Motor neuron (in vitro differentiated cells): Measurements from ENCODE around the gene XDH. TPM values are rescaled to one million over a fixed set of nuclear protein-coding genes. Genes with fewer than 3 reads are reported as not detected.

ENCODE experiments used
- ATAC-seq, 8 experiments: fragments of 200-7000 bp; cut with Tn5 transposase; replicated peaks in 6 of 8; 2 replicates each; pipeline ENCODE4 v1.8.0; 2021; ENCODE audit warnings: mild to moderate bottlenecking in 8 of 8, moderate library complexity in 8 of 8
- H3K27ac ChIP-seq, 2 donors: fragments of 250-450 bp; sonication (Bioruptor Pico); 2 replicates each; pipeline ENCODE4 v1.9.0; 2021; ENCODE audit warnings: antibody characterized with exemption in 2 of 2, mild to moderate bottlenecking in 2 of 2, moderate library complexity in 1 of 2
- H3K4me1 ChIP-seq, 2 donors: fragments of 250-450 bp; sonication (Bioruptor Pico); replicated peaks in 1 of 2; 2 replicates each; pipeline ENCODE4 v1.6.1; 2021; ENCODE audit warnings: antibody characterized with exemption in 2 of 2, mild to moderate bottlenecking in 2 of 2, moderate library complexity in 1 of 2
- H3K4me3 ChIP-seq, 5 donors: fragments of 250-450 bp; sonication (Bioruptor Pico); 2 replicates each; pipeline ENCODE4 v1.9.0; 2021; ENCODE audit warnings: antibody characterized with exemption in 5 of 5, mild to moderate bottlenecking in 5 of 5, moderate library complexity in 4 of 5
- WGBS, 10 experiments: fragments of 450-650 bp; shearing (Covaris generic); methylation state at CpG; one replicate each; pipeline ENCODE4 v1.0.0; 2022; 5-methylcytosine and 5-hydroxymethylcytosine counted together
- in situ Hi-C, 9 experiments: fragments of 400-800 bp; cut with MboI; loops; one replicate each; pipeline ENCODE4 v1.15.0; 2021; ENCODE audit warnings: low sequenced_read_pairs in 9 of 9, low pct_unique_long_range_greater_than_20kb in 2 of 9; ENCODE audit not compliant: unreplicated experiment in 9 of 9
- total RNA-seq, 8 experiments: library from RNA; unstranded; fragments of 300-600 nt; gene quantifications; 2 replicates each; pipeline versions ENCODE4 v1.2.3 to v1.2.4, GENCODE V29; 2022

Gene XDH
- total RNA-seq, 8 experiments from 2014 or later: 0.10 to 0.57 (median 0.40) TPM; not detected in 2

GRCh38 chr2:31420936-31421335, 6.4 kb upstream of the XDH start:
- no peak overlapping the region for H3K4me3 ChIP-seq
- WGBS, 10 experiments: 0 to 100% (median 22%) methylated on average over 1 of the region's 1 CpG; no CpG with 5 or more reads in 3 of the 10 experiments
- H3K27ac ChIP-seq: no peak overlapping the region
- no peaks in the 10 kb centered on the region for H3K4me1 ChIP-seq
- ATAC-seq: peak in 2 of 8 experiments; percentile 36 to 92
- in situ Hi-C loops: no loop called here

DNA sequence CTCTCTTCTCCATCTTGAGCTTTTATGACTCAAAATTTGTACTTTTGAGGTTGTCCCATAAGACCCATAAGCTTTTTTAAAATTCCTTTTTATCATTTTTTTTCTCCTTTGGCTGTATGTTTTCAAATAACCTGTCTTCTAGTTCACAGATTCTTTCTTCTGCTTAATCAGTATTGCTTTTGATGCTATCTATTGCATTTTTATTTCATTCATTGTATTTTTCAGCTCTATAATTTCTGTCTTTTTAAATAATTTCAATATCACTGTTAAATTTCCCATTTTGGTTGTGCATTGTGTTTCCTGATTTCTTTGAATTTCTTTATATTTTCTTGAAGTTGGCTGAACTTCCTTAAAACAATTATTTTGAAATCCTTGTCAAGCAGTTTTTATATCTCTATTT, 4.8 kb upstream of the XDH start:
- no peak for ATAC-seq
- no peaks in the 10 kb centered on the region for H3K4me1 ChIP-seq
- no peak overlapping the region for H3K27ac ChIP-seq
- in situ Hi-C loops: no loop called here
- no peak overlapping the region for H3K4me3 ChIP-seq

- ATAC-seq: peak in 1 of 8 experiments; percentile 23
- no peaks in the 10 kb centered on the region for H3K4me1 ChIP-seq
- in situ Hi-C loops: no loop called here
- no peak overlapping the region for H3K27ac ChIP-seq
- H3K4me3 ChIP-seq: no peak overlapping the region
- 5 to 80% (median 57%) methylated on average over 1 to 2 of the region's 2 CpGs; no CpG with 5 or more reads in 5 of the 10 experiments for WGBS, 10 experiments
Observed at GRCh38 chr2:31415421-31415820, 879 bp upstream of the XDH start.

DNA sequence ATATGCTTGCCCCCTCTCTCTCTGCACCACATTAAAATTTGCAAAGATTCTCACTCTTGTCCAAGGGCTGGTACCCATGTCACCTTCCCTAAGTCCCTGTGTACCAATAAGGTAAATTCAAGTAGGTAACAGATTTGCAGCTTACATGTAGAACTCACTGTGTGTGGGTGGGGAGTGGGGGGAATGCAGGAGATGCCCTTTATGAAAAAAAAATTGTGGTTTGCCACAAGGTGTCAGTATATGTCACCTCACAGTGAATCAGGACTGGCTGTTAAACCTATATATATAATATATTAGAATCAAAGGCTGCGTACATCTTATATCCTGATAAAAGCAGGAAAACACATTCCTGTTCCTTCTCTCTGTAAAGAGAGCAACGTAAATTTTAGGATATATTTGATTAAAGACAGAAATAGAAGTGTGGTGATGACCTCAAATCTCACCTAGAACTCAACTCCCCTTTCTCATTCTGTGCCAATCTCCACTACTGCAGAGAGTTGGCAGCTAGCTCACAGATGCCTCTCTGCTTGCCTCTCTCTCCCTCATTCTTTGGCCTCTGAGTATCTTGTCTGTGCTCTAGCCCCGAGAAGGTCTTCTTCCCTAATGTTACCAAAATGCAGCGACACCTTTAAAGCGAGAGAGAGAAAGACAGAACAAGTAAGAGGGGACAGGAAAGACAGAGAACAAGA, 536 bp downstream of the XDH start:
- H3K27ac ChIP-seq: no peak overlapping the region
- 39 to 81% (median 55%) methylated on average over 2 to 5 of the region's 5 CpGs; no CpG with 5 or more reads in 2 of the 10 experiments for WGBS, 10 experiments
- H3K4me1 ChIP-seq: no peaks in the 10 kb centered on the region
- in situ Hi-C loops: no loop called here
- no peak for ATAC-seq
- no peak overlapping the region for H3K4me3 ChIP-seq

- ATAC-seq: no peak
Observed at GRCh38 chr2:31413025-31413424, 1.5 kb downstream of the XDH start.

GRCh38 chr2:31411771-31412170, 2.8 kb downstream of the XDH start:
- WGBS, 10 experiments: 21 to 100% (median 87%) methylated on average over 1 to 2 of the region's 2 CpGs; no CpG with 5 or more reads in 6 of the 10 experiments
- no peak for ATAC-seq
- in situ Hi-C loops: no loop called here

More at GRCh38 chr2:31413025-31413424, 1.5 kb downstream of the XDH start:
- H3K4me3 ChIP-seq: no peak overlapping the region
- in situ Hi-C loops: no loop called here
- H3K4me1 ChIP-seq: no peaks in the 10 kb centered on the region
- H3K27ac ChIP-seq: no peak overlapping the region
- 0 to 100% (median 64%) methylated on average over 1 of the region's 1 CpG; no CpG with 5 or more reads in 1 of the 10 experiments for WGBS, 10 experiments

DNA sequence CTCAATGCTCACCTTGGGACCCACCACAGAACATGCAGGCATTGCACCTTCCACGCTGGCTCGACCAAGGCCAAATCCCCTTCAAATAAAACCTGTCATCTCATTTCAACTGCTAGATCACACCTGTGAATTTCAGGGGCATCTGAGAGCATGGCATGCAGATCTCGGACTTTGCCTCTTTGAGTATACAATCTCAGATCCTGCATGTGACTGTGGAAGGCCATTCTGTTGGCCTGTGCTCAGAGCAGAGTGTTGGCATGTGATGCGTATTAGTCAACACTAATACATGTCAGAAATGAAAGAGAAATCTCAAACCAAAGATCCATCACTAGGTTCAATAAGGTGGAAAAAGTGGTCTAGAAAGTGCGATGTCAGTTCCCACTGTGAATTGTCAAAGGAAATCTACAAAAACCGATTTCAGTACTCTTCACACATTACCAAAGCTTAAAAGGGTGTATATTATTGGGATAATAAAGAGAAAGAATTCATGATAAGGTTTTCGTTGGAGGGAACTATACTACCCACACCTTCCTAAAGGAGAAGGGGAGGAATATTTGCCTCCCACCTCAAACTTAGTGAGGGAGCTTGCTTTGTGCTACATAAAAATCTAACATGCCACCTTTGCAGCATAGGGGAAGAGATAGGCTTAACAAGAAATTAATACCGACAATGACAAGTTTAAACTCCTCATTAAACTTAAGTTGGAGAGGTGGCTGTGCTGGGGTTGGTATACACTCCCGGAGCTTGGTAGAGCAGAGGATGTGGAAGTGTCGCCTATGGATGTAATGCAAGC, 7.8 kb downstream of the XDH start:
- H3K4me3 ChIP-seq: no peak overlapping the region
- H3K4me1 ChIP-seq: no peaks in the 10 kb centered on the region
- no peak for ATAC-seq
- in situ Hi-C loops: no loop called here
- WGBS, 10 experiments: 45 to 100% (median 81%) methylated on average over 1 to 10 of the region's 10 CpGs
- H3K27ac ChIP-seq: no peak overlapping the region

More at GRCh38 chr2:31411771-31412170, 2.8 kb downstream of the XDH start:
- Histone ChIP-seq H3K4me1 (no peaks in the 10 kb centered on the region), H3K27ac (no peak overlapping the region), H3K4me3 (no peak overlapping the region)

DNA sequence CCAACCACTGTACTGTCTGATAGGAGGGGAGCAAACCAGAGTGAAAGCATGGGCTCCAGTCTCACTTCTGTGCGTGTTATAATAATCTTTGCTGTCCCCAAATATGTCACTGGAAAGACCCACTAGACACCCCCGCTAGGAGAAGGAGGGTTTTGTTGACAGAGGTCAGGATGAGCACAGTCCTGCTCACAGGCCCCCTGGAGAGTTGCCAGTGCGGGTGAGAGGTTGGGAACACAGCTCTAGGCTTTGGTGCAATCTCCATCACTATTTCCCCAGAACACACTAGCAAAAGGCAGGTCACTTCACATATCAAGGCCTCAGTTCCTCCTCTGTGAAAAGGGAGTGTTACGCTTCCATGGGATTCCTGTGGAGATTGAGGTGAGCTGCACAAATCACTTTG, 9.7 kb downstream of the XDH start:
- Histone ChIP-seq H3K27ac (no peak overlapping the region), H3K4me1 (no peaks in the 10 kb centered on the region), H3K4me3 (no peak overlapping the region)
- no peak for ATAC-seq
- whole genome bisulfite sequencing, 10 experiments: 70 to 100% (median 88%) methylated on average over 1 to 3 of the region's 4 CpGs; no CpG with 5 or more reads in 3 of the 10 experiments
- in situ Hi-C loops: no loop called here

DNA sequence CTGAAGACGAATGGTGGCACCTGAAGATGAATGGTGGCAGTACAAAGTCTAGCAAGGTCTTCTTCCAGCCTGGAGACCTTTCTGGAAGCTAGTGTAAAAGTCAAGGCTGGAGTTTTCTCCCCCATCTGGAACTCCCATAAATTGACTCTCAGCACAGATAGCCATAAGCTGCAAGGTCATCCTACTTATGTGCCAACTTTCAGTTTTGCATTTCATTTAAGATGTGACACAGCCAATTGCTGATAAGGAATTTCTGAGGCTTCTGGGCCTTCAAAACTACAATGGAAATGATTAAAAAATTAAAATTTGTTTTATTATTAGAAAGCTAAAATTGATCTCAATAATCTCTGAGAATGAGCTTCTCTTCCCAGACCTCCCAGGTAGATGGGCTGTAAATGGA, 10.2 kb downstream of the XDH start:
- WGBS, 10 experiments: 0 to 67% methylated on average over 1 of the region's 1 CpG; no CpG with 5 or more reads in 8 of the 10 experiments
- in situ Hi-C loops: no loop called here
- Histone ChIP-seq H3K27ac (no peak overlapping the region), H3K4me3 (no peak overlapping the region), H3K4me1 (no peaks in the 10 kb centered on the region)
- ATAC-seq: no peak

DNA sequence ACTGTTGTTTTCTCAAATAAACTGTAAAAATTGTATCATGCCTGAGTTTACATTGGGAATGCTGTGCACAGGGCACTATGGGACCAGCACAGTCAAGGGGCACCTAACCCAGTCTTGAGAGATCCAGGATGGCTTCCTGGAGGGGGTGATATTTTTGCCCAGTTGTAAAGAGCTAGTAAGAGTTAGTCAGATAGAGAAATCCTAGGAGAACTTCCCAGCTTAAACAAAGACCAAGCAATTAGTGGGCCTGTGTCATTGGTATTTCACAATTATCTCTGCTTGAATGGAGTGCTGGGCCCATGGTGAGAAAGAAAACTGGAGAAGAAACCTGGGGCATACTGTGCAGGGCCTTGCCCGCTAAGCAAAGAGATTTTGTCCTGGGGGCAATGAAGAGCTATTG, 12.2 kb downstream of the XDH start:
- whole genome bisulfite sequencing, 10 experiments: 40 to 100% (median 83%) methylated on average over 1 of the region's 1 CpG; no CpG with 5 or more reads in 3 of the 10 experiments
- in situ Hi-C loops: no loop called here
- Histone ChIP-seq H3K27ac (no peak overlapping the region), H3K4me3 (no peak overlapping the region), H3K4me1 (no peaks in the 10 kb centered on the region)
- ATAC-seq: no peak

- peak in 3 of 8 experiments; percentile 39 to 96 (median 95) for ATAC-seq
- WGBS, 10 experiments: 0 to 40% (median 20%) methylated on average over 1 to 2 of the region's 2 CpGs; no CpG with 5 or more reads in 5 of the 10 experiments
- H3K4me1 ChIP-seq: no peaks in the 10 kb centered on the region
- in situ Hi-C loops: no loop called here
- no peak overlapping the region for H3K4me3 ChIP-seq
- no peak overlapping the region for H3K27ac ChIP-seq
Observed at GRCh38 chr2:31401580-31401979, 13.0 kb downstream of the XDH start.

- H3K27ac ChIP-seq: no peak overlapping the region
- no peaks in the 10 kb centered on the region for H3K4me1 ChIP-seq
- no peak overlapping the region for H3K4me3 ChIP-seq
- no peak for ATAC-seq
- WGBS, 10 experiments: 44 to 100% (median 85%) methylated on average over 1 to 2 of the region's 2 CpGs; no CpG with 5 or more reads in 2 of the 10 experiments
- in situ Hi-C loops: no loop called here
Observed at GRCh38 chr2:31398881-31399280, 15.7 kb downstream of the XDH start.

DNA sequence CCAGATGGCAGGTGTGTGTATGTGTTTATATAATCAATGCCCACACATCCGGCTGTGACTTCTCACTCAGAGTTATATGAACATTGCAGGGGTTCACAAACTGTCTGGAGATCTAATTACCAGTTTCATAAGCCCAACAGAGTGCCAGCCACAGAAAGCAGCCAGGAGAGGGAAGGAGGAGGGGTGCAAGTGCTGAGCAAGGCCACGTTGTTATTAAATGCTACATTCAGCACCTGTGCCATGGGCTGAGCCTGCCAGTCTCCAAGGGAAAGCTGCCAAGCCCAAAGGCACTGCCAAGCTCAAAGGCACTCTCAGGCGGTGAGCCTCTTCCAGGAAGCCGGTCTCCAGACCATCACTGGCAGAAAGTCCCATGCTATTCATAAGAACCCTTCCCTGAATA, 17.4 kb downstream of the XDH start:
- no peak for ATAC-seq
- 0 to 86% (median 50%) methylated on average over 1 to 4 of the region's 4 CpGs; no CpG with 5 or more reads in 3 of the 10 experiments for WGBS, 10 experiments
- Histone ChIP-seq H3K4me1 (no peaks in the 10 kb centered on the region), H3K27ac (no peak overlapping the region), H3K4me3 (no peak overlapping the region)
- in situ Hi-C loops: no loop called here
